ENCODE results near the gene MAST4.

Gene MAST4

DNA sequence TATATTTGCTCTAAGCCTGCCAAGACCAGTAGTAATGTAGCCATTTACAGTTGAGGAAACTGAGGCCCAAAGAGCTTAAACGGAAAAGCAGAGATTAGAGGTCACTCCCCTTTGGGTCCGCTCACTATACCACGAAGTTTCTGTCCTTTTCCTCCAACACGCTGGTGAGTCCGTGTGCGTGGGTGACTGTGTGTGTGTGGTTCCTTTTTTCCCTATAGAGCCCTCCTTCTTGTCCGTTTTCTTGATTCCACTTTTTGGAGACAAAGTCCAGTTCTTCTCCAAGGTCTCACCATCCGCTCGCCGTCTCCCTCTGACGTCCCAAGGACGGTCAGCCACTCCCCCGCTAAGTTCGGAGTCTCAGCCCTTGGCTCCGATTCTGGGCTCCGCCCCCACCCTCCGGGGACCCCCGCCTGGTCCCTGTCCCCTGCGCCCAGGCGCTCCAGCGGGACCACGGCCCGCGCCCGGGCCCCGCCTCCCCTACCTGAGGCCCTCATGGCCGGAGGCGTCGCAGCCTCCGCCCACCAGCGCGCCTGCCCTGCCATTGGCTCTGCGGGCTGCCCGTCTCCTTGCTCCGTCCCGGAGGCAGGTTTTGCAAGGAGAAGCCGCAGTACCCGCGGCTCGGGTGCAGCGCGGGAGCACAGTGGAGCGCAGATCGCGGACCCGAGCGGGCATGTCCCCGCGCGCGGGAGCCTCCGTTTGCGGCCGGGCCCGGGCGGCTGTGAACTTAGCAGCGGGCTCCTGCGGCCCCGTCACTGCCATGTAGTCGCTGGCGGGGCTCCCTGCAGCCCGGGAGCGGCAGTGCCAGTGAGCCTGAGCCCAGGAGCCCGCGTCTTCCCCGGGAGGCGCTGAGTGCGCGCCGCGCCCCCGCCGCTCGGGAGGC is at the start of gene MAST4:
MAST4 (plus strand) TSS at position 638 of the 880 bp plus-strand sequence. CDS start 263 bp downstream, outside the sequence.
- peak; percentile 78 for DNase-seq (ENCODE audit: low read depth)

DNA sequence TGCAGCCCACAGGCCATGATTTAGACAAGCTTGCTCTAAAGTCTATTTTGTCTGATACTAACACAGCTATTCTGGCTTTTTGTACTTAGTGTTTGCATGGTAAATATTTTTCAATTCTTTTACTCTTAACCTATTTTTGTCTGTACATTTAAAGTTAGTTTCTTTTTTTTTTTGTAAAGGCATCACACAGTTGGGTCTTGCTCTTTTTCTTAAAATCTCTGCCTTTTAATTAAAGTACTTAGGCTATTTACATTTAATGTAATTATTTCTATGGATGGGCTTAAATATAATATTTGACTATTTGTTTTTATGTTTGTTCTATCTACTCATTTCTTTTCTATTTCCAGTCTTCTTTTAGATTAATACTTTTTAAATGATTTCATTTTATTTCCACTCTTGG is 49.7 kb upstream of the MAST4 start:
- no peak for DNase-seq (ENCODE audit: low read depth)

DNA sequence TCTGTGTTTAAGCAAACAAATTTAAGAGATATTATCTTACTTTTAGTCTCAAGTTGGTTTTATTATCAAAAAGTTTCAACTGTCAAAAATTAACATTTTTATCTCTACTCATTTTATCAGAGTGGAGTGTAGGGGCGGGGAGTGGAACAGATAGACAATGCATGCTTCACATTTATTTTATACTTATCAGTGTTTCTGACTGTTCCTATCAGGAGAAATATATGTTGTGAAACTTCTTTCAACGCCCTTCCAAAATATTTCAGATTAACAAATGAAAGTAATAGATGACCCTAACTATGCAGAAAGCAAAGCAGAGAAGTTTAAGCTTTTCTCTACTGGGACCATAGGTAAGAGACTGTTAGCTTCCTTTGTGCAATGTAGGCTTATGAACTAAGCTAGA is 44.9 kb upstream of the MAST4 start:
- DNase-seq (ENCODE audit: low read depth): no peak

DNA sequence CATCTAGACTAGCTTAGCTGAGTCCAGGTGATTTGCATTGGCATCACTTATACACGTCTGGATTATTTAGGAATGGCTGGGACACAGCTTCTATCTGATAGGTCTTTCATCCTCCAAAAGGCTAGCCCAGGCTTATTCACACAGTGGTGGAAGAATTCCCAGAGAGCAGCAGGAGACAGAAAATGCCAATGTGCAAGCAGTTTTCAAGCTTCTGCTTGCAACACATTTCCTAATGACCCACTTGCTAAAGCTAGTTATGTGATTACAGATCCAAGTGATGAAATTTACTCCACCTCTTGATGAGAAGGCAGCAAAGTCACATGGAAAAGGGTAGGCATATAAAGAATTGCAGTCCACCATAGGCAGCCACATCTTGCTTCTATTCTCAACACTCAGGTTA is 44.2 kb upstream of the MAST4 start:
- peak; percentile 27 for DNase-seq (ENCODE audit: low read depth)

DNA sequence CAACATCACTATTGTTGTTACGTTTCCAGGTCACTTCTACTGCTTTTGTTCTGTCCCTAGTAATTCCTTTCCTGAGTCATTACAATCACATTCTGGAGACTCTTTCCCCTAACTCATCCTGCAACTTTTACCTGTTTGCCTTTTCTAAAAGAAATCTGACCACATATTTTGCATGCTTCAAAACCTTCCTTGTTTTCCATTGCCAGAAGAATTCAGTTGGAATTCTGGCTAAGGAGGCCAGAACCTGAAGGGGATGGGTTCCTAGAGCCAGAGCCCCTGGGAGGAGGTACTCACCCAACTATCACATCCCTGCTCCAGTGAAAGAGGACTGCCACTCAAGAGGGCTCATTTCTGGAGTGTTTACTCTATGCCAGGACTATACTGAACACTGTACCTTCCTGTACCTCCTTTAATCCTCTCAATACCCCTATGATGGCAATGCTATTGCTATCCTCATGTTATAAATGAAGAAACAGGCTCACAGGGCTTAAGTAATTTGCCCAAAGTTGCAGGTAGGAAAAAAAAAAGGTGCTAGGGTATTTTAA is 42.8 kb upstream of the MAST4 start:
- no peak for DNase-seq (ENCODE audit: low read depth)

DNA sequence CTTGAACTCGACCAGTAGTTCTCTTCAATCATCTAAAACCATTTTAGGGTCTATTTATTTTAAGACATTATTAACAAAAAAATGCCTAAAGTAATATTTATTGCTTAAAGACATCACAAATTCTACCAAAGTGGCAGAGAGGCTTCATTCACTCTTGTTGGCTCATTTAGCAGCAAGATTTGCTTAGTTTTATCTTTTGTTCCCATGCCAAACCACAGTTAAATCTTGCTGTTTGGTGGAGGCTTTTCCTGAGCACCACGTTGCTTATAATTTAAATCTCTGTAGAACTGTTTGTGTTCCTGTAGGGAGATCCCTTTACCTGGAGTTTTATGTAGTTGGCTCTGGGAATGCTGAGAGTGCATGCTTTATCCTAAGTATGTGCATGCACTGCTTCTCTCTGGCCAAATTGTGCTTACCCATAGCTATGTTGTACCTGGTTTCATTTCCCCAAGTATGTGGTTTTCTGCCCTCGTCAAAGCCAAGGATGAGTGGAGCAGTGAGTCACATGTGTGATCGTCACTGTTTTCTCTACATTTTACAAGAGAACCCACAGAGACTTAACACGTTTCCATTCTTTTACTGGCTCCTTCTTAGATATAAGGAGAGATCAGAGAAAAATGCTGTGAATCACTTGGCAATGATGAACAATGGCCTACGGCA is 42.1 kb upstream of the MAST4 start:
- peak; percentile 51 for DNase-seq (ENCODE audit: low read depth)

DNA sequence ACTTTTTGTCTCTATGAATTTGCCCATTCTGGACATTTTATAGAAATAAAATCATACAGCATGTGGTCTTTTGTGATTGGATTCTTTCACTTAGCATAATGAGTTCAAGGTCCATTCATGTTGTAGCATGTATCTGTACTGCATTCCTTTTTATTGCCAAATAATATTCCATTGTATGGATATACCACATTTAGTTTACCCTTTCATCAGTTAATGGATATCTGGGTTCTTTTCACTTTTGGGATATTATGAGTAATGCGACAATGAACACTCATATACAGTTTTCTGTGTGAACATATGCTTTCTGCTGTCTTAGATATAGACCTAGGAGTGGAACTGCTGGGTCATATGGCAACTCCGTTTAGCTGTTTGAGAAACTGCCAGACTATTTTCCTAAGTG is 41.3 kb upstream of the MAST4 start:
- no peak for DNase-seq (ENCODE audit: low read depth)

DNA sequence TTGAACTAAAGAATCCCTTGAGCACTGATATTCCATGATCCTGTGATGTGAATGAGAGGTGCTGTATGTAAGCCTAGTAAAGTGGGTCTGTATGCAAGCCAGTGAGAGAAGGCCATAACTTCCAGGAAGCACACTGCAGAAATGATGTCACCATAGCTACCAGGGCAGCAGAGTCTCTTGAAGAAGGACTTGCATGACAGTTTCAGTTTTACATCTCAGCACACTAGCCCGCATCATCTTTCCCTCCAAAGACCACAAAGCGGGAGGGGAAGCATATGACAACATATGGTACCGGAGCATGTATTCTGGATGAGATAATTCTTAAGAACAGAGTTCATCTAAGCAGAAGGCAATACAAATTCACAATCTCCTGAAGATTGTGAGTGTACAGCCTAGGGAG is 37.6 kb upstream of the MAST4 start:
- no peak for DNase-seq (ENCODE audit: low read depth)

DNA sequence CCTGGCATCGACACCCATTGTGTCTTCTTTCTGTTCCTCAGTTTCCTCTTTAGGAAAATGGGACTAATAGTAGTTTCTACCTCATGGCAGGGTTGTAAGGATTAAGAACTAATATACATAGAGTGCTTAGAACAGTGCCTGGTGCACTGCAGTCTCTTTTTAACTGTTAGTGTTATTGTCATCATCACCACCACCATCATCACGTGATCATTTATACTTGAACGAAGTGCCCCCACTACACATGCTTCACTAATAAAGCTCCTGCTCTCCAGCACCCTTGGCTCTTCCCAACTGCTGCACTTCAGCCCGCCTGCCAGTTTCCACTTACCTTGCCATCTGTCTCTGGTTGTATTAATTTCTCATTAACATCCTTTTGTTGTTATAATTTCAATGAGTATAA is 35.8 kb upstream of the MAST4 start:
- DNase-seq (ENCODE audit: low read depth): no peak

DNA sequence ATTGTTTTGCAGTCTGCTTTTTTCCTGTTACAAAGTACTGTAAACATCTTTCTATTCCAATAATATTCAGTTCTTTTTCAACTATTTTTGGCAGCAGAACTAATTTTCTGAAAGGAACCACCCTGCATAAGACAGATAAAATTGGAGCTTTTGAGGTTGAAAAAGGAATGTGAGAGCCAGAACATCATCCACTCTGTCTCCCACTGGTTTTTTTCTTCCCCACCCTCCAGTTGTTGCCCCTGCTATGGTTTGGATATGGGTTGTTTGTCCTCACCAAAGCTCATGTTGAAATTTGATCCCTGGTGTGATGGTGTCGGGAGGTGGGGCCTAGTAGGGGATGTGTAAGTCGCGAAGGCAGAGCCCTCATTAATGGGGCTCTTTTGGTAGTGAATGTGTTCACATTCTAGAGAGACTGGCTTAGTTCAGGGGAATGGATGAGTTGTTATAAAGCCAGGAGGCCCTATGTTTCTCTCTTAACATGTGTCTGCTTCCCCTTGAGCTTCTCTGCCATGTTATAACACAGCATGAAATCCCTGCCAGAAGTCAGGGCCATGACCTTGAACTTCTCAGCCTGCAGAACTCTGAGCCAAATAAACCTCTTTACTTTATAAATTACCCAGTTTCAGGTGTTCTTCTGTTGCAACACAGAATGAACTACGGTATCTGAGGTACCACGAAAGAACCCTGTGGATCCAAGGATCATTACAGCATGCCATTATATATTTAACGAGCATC is 34.8 kb upstream of the MAST4 start:
- DNase-seq (ENCODE audit: low read depth): no peak

DNA sequence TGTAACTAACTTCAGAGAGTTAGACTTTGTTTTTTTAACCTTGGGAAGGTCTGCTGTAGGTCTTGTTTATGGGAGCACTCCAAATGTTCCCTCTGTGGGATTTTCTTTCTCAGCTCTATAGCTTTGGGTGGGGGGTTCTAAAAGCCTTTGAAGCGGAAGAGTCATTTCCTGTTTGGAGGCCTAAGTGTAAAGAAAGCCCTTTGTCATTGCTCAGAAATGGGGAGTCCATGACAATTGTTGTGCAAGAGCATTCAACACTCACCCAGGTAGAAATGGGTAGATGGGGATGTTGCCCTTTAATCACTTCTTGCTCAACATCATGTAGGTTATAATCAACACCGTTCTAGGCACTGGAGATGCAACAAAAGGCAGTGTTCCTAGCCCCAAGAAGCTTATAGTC is 30.3 kb upstream of the MAST4 start:
- DNase-seq (ENCODE audit: low read depth): no peak

DNA sequence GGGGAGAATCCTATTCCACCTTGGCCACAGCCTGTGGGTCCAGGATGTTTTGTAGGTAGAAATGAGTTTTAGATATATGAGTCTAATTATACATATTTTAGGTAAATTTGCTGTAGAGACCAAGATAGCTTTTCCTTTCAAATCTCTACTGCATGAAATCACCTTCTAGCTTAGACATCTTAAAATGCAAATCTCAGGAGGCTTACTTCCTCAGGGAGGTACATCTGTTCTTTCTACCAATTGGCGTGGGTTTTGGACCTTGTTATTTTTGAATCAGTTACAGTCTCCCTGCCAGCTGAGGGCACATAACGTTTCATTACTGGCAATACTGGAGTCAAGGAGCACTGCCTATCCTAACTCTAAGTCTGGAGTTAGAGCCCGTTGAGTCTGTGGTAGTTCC is 28.7 kb upstream of the MAST4 start:
- DNase-seq (ENCODE audit: low read depth): no peak

DNA sequence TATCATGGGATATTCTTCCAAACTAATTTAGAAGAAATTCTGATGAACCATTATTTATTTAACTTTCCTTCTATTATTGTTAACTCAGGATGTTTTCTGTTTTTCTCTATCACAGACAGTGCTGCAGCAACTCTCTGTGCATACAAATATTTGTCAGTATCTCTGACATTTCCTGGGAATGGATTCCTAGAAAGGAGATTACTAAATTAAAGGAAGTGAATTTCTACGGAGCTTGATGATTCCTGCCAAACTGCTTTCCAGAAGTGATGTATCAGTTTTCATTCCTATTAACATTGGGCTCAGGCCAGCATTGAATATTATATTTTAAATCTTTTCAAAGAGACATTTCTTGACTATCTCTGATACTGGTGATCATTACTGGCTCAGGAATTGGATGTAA is 26.0 kb upstream of the MAST4 start:
- no peak for DNase-seq (ENCODE audit: low read depth)

DNA sequence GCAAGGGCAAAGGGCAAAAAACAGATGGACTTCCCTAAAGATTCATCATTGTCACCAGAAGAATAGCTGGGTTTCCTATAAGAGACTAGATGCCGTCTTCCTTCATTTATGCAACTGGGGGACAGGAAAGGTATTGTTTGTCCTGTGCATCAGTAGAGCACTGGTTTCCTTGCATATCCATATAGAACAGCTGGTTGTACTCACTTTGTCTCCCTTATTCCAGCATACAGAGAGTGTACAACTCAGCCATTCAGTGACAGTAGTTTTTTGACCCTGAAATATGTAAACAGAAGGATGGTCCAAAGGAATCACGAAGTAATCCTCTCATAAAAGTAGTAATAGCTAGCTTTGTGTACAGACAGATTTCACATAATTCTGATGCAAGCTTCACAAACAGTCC is 22.5 kb upstream of the MAST4 start:
- DNase-seq (ENCODE audit: low read depth): no peak

DNA sequence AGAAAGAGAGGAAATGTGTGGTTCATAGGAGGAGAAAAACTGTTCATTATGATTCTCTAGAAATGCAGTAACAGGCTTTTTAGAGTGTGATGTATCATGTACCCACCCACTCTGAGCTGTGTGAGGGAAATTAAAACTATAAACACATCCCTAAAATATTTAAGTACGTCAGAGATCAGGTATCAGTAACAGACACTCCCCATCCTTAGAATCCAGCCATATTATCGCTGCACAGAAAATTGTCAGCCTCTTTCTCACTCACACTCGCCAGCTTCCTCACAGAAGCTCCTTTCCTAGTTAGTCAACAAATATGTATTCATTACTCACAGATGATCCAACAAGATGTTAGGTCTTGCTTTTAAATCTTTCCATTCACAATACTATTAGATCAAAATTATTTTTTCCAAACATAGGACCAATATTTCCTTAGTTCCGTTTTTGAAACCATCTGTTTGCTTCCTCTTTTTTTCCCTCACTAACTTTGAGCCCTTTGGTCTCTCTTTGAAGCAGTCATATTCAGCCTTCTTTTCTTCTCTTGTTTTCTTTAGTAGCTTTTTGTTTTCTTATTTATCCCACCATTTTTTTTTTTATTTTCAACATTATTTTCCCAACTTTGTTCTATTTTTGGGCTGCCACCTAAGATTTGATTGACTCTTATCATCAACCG is 13.6 kb upstream of the MAST4 start:
- peak; percentile 21 for DNase-seq (ENCODE audit: low read depth)

DNA sequence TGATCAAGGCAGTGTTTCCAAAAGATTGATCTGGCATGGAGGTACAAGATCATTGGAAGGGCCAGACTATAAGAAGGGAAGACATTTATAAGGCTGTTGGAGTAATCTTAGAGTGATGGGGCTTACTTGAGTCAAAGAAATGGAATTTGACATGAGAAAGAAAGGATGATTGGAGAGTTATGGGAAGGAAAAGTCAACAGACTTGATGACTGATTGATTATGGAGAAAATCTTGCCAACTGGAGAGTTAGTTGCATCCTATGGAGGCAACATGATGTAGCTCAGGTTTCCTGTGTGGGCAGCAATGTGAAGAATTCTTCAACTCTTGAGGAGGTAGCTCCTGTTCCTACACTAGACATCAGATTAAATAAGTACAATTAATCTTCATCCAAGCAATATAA is 10.9 kb upstream of the MAST4 start:
- no peak for DNase-seq (ENCODE audit: low read depth)

DNA sequence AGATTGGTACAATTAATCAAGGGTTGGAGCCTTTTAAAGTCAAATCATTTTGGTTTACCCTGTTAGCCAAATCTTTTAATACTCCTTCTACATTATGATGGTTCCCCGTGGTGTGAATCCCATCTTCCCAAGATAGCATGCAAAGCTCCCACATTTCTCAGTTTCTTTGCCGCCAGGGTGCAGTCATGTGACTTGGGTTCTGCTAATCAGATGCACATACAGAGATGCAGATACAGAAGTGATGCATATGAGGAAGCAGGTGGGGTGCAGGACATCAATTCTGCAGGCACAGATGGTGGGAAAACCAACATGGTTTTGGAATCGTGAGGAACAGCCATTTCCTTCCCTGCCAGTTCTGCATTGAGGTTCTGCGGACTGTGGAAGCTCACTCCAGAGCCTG is 8.4 kb upstream of the MAST4 start:
- DNase-seq (ENCODE audit: low read depth): no peak

DNA sequence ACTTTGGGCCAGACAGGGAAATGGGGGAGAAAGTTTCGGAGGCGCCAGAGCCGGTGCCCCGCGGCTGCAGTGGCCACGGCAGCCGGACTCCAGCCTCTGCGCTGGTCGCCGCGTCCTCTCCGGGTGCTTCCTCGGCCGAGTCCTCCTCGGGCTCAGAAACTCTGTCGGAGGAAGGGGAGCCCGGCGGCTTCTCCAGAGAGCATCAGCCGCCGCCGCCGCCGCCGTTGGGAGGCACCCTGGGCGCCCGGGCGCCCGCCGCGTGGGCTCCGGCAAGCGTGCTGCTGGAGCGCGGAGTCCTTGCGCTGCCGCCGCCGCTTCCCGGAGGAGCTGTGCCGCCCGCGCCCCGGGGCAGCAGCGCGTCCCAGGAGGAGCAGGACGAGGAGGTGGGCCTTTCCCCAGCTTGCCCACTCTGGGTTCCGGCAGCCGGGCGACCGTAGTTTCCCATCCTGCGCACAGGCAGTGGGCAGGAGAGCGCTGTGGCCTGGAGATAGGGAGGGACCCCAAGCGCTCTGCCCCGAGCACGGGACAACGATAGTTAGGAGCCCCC is 516 bp downstream of the MAST4 start:
- peak; percentile 2 for DNase-seq (ENCODE audit: low read depth)

DNA sequence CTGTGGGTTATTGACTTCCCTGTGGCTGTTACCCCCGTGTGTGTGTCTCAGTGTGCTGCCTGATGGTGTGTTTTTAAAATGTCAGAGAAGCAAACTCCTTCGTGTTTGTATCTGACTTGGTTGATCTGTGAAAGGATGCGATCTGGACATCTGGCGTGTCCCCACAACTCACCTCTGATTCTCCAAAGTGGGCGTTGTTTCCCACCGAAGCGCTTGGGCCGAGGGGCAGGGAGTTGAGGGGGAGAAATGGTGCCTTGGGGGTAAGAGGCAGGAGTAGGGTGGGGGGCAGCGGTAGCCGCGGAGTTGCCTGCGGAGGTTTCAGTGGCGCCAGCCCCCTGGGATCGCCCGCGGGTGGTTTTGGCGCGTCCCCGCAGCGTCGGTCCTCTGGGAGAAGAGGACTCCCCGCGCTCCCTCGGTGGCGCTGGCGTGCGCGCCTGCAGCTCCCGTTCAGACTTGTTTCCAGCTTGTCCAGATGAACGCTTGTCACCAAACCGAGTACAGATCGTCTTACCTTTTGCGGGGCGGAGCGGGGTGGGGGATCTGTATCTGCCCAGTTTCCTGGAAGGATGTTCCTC is 1.1 kb downstream of the MAST4 start:
- no peak for DNase-seq (ENCODE audit: low read depth)

DNA sequence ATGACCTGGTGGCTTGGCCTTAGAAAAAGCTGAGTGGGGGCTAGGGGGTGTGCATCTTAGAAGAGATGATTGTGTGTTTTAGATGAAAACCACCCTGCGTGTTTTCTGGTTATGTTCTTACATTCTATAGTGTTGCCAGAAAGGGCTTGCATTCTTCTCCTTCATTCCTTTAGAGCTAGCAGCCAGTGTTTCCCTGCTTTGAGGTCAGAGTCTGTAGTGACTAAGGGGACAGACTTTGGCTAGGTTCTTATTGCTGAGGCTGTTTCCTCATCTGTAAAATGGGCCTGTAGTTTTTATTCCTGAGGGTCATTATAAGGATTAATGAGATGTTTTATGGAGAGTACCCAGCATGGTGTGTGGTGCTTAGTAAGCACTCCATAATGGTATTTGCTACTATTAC is 6.4 kb downstream of the MAST4 start:
- DNase-seq (ENCODE audit: low read depth): no peak

DNA sequence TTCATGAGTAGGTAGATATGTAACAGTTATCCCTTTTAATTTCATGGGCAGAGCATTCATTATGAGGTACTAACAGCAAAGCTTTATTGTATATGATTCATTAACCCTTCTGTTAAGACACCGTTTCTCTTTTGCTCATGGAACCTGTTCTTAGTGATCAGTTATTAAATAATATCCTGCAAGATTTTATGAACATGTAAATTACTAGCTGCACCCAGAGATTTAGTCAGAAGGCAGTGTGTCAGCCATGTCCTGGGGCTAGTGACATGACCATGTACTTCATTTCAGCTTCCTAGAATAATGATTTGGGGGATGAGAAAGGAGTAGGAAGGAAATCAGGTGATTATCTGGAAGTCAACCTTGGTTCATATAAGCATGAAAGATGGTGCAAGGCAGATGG is 7.0 kb downstream of the MAST4 start:
- DNase-seq (ENCODE audit: low read depth): no peak

Data from amniotic epithelial cell (primary cell).